ENCODE results near the gene GALNT12.

GRCh38 chr9:98830554-98830953 is 23.1 kb downstream of the GALNT12 start:
- no peak for TF ChIP-seq ZBTB1 (tag by site-specific recombination; IDR thresholded peaks at IDR 0.05)
- TF ChIP-seq ZBTB21 (tag by site-specific recombination; IDR thresholded peaks at IDR 0.05): no peak
- TF ChIP-seq ZNF138 (tag by site-specific recombination; IDR thresholded peaks at IDR 0.05; ENCODE audit: borderline replicate concordance): no peak
- TF ChIP-seq ZNF610 (tag by site-specific recombination; IDR thresholded peaks at IDR 0.05; ENCODE audit: borderline replicate concordance): no peak
- no peak for TF ChIP-seq ZNF211 (tag by site-specific recombination; IDR thresholded peaks at IDR 0.05; ENCODE audit: low read depth)
- TF ChIP-seq ZNF274 (IDR thresholded peaks at IDR 0.05; ENCODE audit: low read length): no peak
- TF ChIP-seq ZNF274 (tag by site-specific recombination; IDR thresholded peaks at IDR 0.05; ENCODE audit: borderline replicate concordance): no peak
- TF ChIP-seq ZNF555 (tag by site-specific recombination; conservative IDR thresholded peaks at IDR 0.05): no peak

Measured in HEK293 (cell line).